Stimulated activated CD4-positive, alpha-beta T cell treated with anti-CD3 and anti-CD28 coated beads, Interleukin-1b, Interleukin-23, amount 100 ng/mL, for 48 hours (primary cell): Measurements from ENCODE around the gene C5orf47.
A peak's percentile ranks its signal among the peaks of the same experiment; 100 is the strongest.

Experiments
- DNase-seq: peaks from one replicate; pipeline ENCODE4 v3.0.0-alpha.2; 2020

C5orf47 gene

DNA sequence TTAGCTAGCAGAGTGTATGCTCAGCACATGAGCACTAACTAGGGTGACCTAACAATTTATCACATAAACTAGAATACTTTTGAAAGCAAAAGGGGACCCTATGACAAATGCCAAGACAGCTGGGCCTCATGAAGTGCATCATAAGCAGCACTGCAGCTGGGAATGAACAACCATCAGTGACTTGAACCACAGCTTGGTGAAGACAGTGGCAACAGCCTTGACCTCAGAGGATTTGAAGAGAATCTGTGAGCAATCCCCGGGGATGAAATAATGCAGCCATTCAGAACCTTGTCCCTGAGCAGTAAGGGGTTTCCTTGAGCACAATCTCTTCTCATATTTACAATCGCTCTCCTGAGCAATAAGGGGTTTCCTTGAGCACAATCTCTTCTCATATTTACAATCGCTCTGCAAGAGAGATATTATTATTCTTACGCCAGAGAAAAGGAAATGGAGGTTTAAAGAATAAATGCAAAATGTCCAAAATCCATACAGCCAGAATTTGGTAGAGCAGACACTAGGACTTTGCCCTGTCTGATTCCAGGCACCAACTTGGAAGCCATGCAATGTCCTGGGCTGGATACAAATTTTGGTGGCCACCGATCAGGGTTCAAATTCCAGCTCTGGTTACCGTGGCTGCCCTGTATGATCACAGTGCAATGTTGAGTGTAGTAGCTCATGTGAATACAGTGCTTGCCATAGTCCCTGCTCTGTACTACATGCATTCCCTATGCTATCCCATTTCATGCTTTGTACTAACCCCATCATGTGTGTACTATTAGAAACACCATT lies 55.7 kb downstream of the C5orf47 start:
- no peak for DNase-seq

DNA sequence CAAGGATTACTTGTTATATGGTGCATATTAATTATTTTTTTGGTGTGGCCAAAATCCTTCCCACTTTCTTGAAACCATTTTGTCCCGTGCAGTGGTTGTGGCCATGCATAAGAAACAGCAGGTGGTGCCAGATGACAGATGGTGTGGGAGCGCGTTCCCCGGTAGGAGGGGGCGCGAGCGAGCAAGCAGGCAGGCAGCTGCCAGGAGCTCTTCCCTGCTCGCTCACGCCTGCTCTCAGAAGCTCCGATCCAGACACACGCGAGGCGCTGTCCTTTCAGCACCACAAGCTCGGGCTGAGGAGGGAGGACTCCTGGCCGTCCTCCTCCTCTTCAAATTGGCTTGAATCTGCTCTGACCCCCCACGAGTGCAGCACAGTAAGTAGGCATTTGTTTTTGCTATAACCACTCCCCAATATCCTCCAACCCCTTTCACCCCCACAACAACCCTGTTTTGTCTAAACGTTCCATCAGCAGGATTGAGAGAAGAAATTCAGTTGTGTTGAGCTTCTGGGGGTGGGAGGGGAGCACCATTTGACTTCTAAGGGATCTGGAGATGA lies 56.6 kb downstream of the C5orf47 start, which contains the start of gene NSG2:
Gene NSG2 (plus strand): TSS at position 237 of the 556 bp plus-strand sequence. CDS start 1,050 bp downstream, outside the sequence.
- DNase-seq, result peak; percentile 43

DNA sequence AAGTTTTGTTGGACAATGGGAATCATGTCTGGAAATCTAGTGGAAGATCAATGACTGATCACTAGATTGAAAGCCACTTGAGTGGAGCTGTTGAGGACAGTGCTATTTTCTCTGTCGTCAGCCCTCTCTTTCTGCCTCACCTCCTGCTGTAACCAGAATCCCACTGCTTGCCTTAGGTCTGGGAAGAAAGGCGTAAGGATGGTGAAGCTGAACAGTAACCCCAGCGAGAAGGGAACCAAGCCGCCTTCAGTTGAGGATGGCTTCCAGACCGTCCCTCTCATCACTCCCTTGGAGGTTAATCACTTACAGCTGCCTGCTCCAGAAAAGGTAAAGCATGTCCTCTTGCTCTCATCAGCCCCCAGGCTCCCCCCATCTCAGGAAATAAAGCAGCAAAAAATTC lies 57.6 kb downstream of the C5orf47 start:
- DNase-seq, result no peak

DNA sequence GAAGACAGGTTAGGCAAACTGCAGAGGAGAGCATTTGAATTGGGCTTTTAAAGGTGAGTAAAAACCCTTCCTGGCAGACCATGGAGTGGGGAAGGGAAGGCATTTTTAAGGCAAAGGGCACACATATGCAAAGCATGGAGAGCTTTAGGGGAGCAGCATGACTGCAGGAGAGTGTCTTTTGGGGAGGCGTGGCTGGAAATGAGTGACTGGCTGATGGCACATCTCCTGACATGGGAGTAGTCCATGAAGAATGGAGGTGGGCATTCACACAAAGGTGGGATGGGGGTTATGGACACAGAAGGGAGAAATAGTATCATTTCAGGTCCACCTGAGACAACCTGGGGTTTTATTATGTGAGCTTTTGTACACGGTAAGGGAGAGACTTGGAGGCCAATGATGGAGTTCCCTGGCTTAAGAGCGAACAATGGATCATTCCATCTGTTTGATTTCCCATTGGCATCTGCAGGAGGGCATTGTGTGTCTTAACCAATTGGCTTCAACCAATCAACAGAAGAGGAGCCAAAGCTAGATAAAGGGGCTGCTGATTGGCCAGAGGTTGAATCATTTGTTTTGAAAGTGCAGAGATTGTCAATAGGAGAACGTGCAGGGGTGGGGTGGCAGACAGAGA lies 58.6 kb downstream of the C5orf47 start:
- DNase-seq, result no peak

DNA sequence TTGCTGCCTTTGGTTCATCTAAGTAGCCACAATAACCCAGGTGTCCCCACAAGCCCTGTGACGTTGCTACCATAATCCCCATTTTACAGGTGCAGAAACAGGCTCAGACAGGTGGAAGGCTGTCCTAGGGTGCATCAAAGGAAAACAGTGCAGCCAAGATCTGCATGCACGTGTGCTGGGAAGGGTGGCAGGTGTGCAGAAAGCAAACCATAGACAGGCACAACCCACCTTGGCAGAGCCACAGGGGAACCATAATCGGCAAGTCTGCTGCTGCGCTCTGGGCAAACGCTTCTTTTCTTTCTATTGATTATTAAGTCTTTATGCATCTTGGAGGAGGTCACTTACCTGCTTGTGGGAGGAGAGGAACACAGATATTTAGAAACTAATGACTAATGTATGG lies 63.7 kb downstream of the C5orf47 start:
- no peak for DNase-seq

DNA sequence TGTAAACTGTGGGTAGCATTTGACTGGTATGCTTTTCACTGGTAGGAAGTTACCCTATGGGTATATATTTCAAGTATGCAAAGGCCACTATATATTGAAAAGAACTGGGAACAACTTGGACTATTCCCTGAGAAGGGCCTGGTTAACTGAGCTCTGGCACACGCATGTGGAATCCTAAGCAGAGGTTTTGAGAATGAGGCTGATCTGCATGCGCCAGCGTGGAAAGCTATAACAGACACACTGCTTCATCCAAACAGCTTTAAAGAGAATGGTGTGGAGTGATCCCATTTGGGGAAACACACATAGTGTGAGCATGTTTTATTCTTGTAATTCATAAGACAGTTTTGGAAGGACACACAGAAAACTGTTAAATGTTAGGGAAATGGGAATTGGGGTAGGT lies 64.9 kb downstream of the C5orf47 start:
- DNase-seq, result no peak
